HCT116 (cell line): ENCODE measurements around the gene RIT2. TPM values are rescaled to one million over a fixed set of nuclear protein-coding genes. Genes with fewer than 3 reads are reported as not detected.

Experiments used
- ATAC-seq: fragments of 200-7000 bp; cut with Tn5 transposase; 2 replicates; pipeline ENCODE4 v1.9.1; 2020; ENCODE audit warnings: mild to moderate bottlenecking, moderate library complexity
- BruUV-seq: library from RNA; stranded (reverse); fragments of 400-500 nt; replicated peaks from 2 replicates; lab custom pipeline; 2021; lab: Mats Ljungman, UMichigan
- CTCF ChIA-PET: fragments of 300-600 bp; sonication (Branson Sonifier 250); formaldehyde crosslinking; loops from one replicate; lab custom pipeline; 2021; ENCODE audit warnings: antibody characterized with exemption; lab: Charles Lee
- POLR2A ChIA-PET: fragments of 300-600, 350-600 bp; sonication (Branson Sonifier 250); formaldehyde crosslinking; loops from one replicate; lab custom pipeline; 2021; ENCODE audit warnings: antibody characterized with exemption; lab: Charles Lee
- RAD21 ChIA-PET, 2 experiments: fragments of 300-600 bp; sonication (Branson Sonifier 250); formaldehyde crosslinking; loops; one replicate each; lab custom pipeline; 2023; ENCODE audit warnings: low total read pairs in 2 of 2; ENCODE audit not compliant: uncharacterized antibody in 2 of 2, unreplicated experiment in 2 of 2, low non-redundant PET in 1 of 2; lab: Charles Lee
- DNase-seq: peaks from one replicate; pipeline ENCODE4 v3.0.0-alpha.2; 2010; ENCODE audit warnings: low read depth, low spot score
- H2AFZ ChIP-seq: fragments of 200-600 bp; shearing (Covaris generic), sonication (generic); 2 replicates; pipeline ENCODE4 v1.6.1; 2017; ENCODE audit warnings: low read depth, mixed run types, mixed read lengths, antibody characterized with exemption, low read length; ENCODE audit not compliant: poor library complexity, severe bottlenecking
- H3K27ac ChIP-seq: 2 replicates; pipeline ENCODE4 v1.5.1; 2012; ENCODE audit warnings: low read depth, low read length
- H3K27me3 ChIP-seq: fragments of 200-600 bp; sonication (generic); 2 replicates; pipeline ENCODE4 v1.6.1; 2016; ENCODE audit warnings: mixed run types, low read length, mixed read lengths; ENCODE audit not compliant: insufficient read depth
- H3K36me3 ChIP-seq, 2 experiments: fragments of 200-500 bp in 1 of 2; fragments of 200-600 bp in 1 of 2; sonication (Bioruptor generic) in 1 of 2; sonication (generic) in 1 of 2; 2 replicates each; pipeline versions ENCODE4 v1.5.1 to v1.6.1; 2014 to 2016; ENCODE audit warnings: low read length in 2 of 2, inconsistent platforms in 1 of 2, mixed read lengths in 1 of 2, mixed run types in 1 of 2; ENCODE audit not compliant: insufficient read depth in 2 of 2, control insufficient read depth in 1 of 2
- H3K4me1 ChIP-seq, 2 experiments: fragments of 200-600 bp in 1 of 2; sonication (generic) in 1 of 2; 2 replicates each; pipeline versions ENCODE4 v1.5.1 to v1.6.1; 2012 to 2017; ENCODE audit warnings: low read length in 2 of 2, inconsistent platforms in 1 of 2, mild to moderate bottlenecking in 1 of 2, mixed read lengths in 1 of 2, mixed run types in 1 of 2, moderate library complexity in 1 of 2; ENCODE audit not compliant: insufficient read depth in 2 of 2, control insufficient read depth in 1 of 2
- H3K4me2 ChIP-seq: fragments of 200-600 bp; sonication (generic); 2 replicates; pipeline ENCODE4 v1.6.1; 2017; ENCODE audit warnings: mixed run types, low read length, mixed read lengths
- H3K4me3 ChIP-seq, 2 experiments: fragments of 200-600 bp in 1 of 2; sonication (generic) in 1 of 2; replicated peaks in 1 of 2; 2 replicates each; pipeline ENCODE4 v1.5.1; 2011 to 2016; ENCODE audit warnings: low read length in 2 of 2, control low read depth in 1 of 2, low read depth in 1 of 2, mild to moderate bottlenecking in 1 of 2, mixed read lengths in 1 of 2, mixed run types in 1 of 2
- H3K79me2 ChIP-seq: fragments of 200-600 bp; sonication (generic); 2 replicates; pipeline ENCODE4 v1.6.1; 2017; ENCODE audit warnings: mild to moderate bottlenecking, mixed run types, low read length, moderate library complexity, mixed read lengths; ENCODE audit not compliant: insufficient read depth
- H3K9ac ChIP-seq: fragments of 200-600 bp; sonication (generic); 2 replicates; pipeline ENCODE4 v1.6.1; 2016; ENCODE audit warnings: low read length, mixed read lengths
- H3K9me2 ChIP-seq: fragments of 200-600 bp; sonication (generic), shearing (Covaris generic); 2 replicates; pipeline ENCODE4 v1.6.1; 2017; ENCODE audit warnings: mixed run types, mild to moderate bottlenecking, moderate library complexity; ENCODE audit not compliant: insufficient read depth
- H3K9me3 ChIP-seq, 2 experiments: fragments of 200-500 bp in 1 of 2; fragments of 200-600 bp in 1 of 2; sonication (Bioruptor generic) in 1 of 2; sonication (generic) in 1 of 2; 2 replicates each; pipeline ENCODE4 v1.6.1; 2014 to 2017; ENCODE audit warnings: low read length in 2 of 2, mixed read lengths in 2 of 2, inconsistent platforms in 1 of 2, low read depth in 1 of 2, mild to moderate bottlenecking in 1 of 2, mixed run types in 1 of 2, moderate library complexity in 1 of 2; ENCODE audit not compliant: control insufficient read depth in 1 of 2, insufficient read depth in 1 of 2
- H4K20me1 ChIP-seq: fragments of 200-600 bp; sonication (generic), shearing (Covaris generic); 2 replicates; pipeline ENCODE4 v1.6.1; 2017; ENCODE audit warnings: mixed run types, mild to moderate bottlenecking, moderate library complexity; ENCODE audit not compliant: insufficient read depth
- ATF3 ChIP-seq: IDR thresholded peaks from 2 replicates; pipeline ENCODE4 v1.6.1; 2012
- CEBPB ChIP-seq: IDR thresholded peaks from 2 replicates; pipeline ENCODE4 v1.6.1; 2012; ENCODE audit warnings: low read depth
- CTCF ChIP-seq, 3 experiments: fragments of 200-600 bp in 1 of 3; sonication (generic) in 1 of 3; IDR thresholded peaks in 2 of 3; conservative IDR thresholded peaks in 1 of 3; 2 replicates each; pipeline ENCODE4 v1.5.1; 2012 to 2017; ENCODE audit warnings: low read depth in 2 of 3, low read length in 2 of 3, antibody characterized with exemption in 1 of 3, borderline replicate concordance in 1 of 3, control low read depth in 1 of 3, mild to moderate bottlenecking in 1 of 3, mixed read lengths in 1 of 3, mixed run types in 1 of 3, moderate library complexity in 1 of 3; ENCODE audit not compliant: insufficient read depth in 1 of 3
- EZH2 ChIP-seq: fragments of 200-600 bp; sonication (generic); IDR thresholded peaks from 2 replicates; pipeline ENCODE4 v1.6.1; 2017; ENCODE audit warnings: antibody characterized with exemption, mixed run types
- EZH2phosphoT487 ChIP-seq: fragments of 200-600 bp; IDR thresholded peaks from 2 replicates; pipeline ENCODE4 v1.6.1; 2018; ENCODE audit warnings: antibody characterized with exemption, borderline replicate concordance
- FOSL1 ChIP-seq: IDR thresholded peaks from 2 replicates; pipeline ENCODE4 v1.6.1; 2012; ENCODE audit warnings: low read depth
- MAX ChIP-seq: IDR thresholded peaks from 2 replicates; pipeline ENCODE4 v1.6.1; 2012
- RAD21 ChIP-seq: IDR thresholded peaks from 2 replicates; pipeline ENCODE4 v1.6.1; 2012; ENCODE audit warnings: low read depth, mild to moderate bottlenecking
- SP1 ChIP-seq: IDR thresholded peaks from 2 replicates; pipeline ENCODE4 v1.6.1; 2012; ENCODE audit warnings: low read depth
- SRF ChIP-seq: IDR thresholded peaks from 2 replicates; pipeline ENCODE4 v1.6.1; 2012; ENCODE audit warnings: low read depth
- YY1 ChIP-seq: IDR thresholded peaks from 2 replicates; pipeline ENCODE4 v1.6.1; 2011; ENCODE audit warnings: low read length, low read depth, moderate library complexity, mild to moderate bottlenecking; ENCODE audit not compliant: insufficient replicate concordance; ENCODE audit errors: extremely low read depth
- ZBTB33 ChIP-seq: IDR thresholded peaks from 2 replicates; pipeline ENCODE4 v1.6.1; 2011; ENCODE audit warnings: mild to moderate bottlenecking, low read length, moderate library complexity; ENCODE audit not compliant: insufficient replicate concordance; ENCODE audit errors: extremely low read depth
- intact Hi-C: fragments of 100-400 bp; cut with micrococcal nuclease; formaldehyde crosslinking; loops from 2 replicates; pipeline ENCODE4 v1.10.0; 2022
- total RNA-seq: library from RNA; stranded (reverse); gene quantifications from one replicate; pipeline ENCODE4 v1.2.1, GENCODE V29; 2021; ENCODE audit not compliant: unreplicated experiment

RIT2 gene
- total RNA-seq, 1 experiment from 2014 or later, result not detected

GRCh38 chr18:42813570-42813969, 301.9 kb downstream of the RIT2 start:
- Histone ChIP-seq H3K36me3 (no peaks in the 10 kb centered on the region), H3K4me3 (no peak overlapping the region), H3K9ac (no peak overlapping the region), H3K27me3 (no peaks in the 10 kb centered on the region), H2AFZ (no peak overlapping the region), H3K9me2 (no peaks in the 10 kb centered on the region), H3K27ac (no peak overlapping the region), H3K4me2 (no peak overlapping the region), H3K4me1 (no peaks in the 10 kb centered on the region), H3K79me2 (no peaks in the 10 kb centered on the region), H4K20me1 (no peaks in the 10 kb centered on the region), H3K9me3 (peaks cover 4 to 24% of the 10 kb centered on the region in 2 experiments; a peak in 2 of 4 replicates)
- intact Hi-C loops, result no loop called here
- DNase-seq, result no peak
- CTCF ChIA-PET, result no interaction called here
- RAD21 ChIA-PET, result no interaction called here
- TF ChIP-seq MAX (no peak), YY1 (no peak), EZH2phosphoT487 (no peak), EZH2 (no peak), SRF (no peak)
- no TSS peak for BruUV-seq
- POLR2A ChIA-PET, result no interaction called here
- no peak for ATAC-seq

- no peak overlapping the region for H2AFZ ChIP-seq
- no peaks in the 10 kb centered on the region for H3K4me1 ChIP-seq
- no peaks in the 10 kb centered on the region for H3K79me2 ChIP-seq
- no peaks in the 10 kb centered on the region for H3K27me3 ChIP-seq
- H3K36me3 ChIP-seq, result no peaks in the 10 kb centered on the region
- H3K9ac ChIP-seq, result no peak overlapping the region
- RAD21 ChIA-PET, result no interaction called here
- BruUV-seq, result no TSS peak
- CTCF ChIA-PET, result no interaction called here
- peaks cover 10 to 14% of the 10 kb centered on the region in 2 experiments; a peak in 2 of 4 replicates for H3K9me3 ChIP-seq
- H3K4me3 ChIP-seq, result no peak overlapping the region
- intact Hi-C loops, result no loop called here
- H3K9me2 ChIP-seq, result no peaks in the 10 kb centered on the region
- no peaks in the 10 kb centered on the region for H4K20me1 ChIP-seq
- H3K27ac ChIP-seq, result no peak overlapping the region
- no peak for DNase-seq
- H3K4me2 ChIP-seq, result no peak overlapping the region
- POLR2A ChIA-PET, result no interaction called here
- no peak for ATAC-seq
- TF ChIP-seq CEBPB, result no peak
- no peak for TF ChIP-seq ZBTB33
- no peak for TF ChIP-seq ATF3
- no peak for TF ChIP-seq SP1
- TF ChIP-seq YY1, result no peak
- no peak for TF ChIP-seq SRF
- no peak for TF ChIP-seq EZH2
- TF ChIP-seq EZH2phosphoT487, result no peak
- TF ChIP-seq MAX, result no peak
- no peak for TF ChIP-seq FOSL1
- TF ChIP-seq CTCF (IDR thresholded peaks at IDR 0.05 in 2 of 3, conservative IDR thresholded peaks at IDR 0.05 in 1 of 3; ENCODE audit: borderline replicate concordance in 1 of 3, insufficient read depth in 1 of 3, low read depth in 2 of 3, low read length in 2 of 3), result no peak
- no peak for TF ChIP-seq RAD21
Observed at GRCh38 chr18:42807887-42808286, 307.6 kb downstream of the RIT2 start.
